ENCODE measurements around the gene SCYGR7.
A peak's percentile ranks its signal among the peaks of the same experiment; 100 is the strongest.
"Not testable (repeated sequence)": the region's sequence is repeated elsewhere in the genome, so short reads cannot be mapped to it uniquely, and the experiment has no call there.

SCYGR7 gene

GRCh38 chr2:227728035-227728434 lies at the start of gene SCYGR7:
TSS of gene SCYGR7 (plus strand) at chr2:227728335. CDS start at chr2:227728335, 0 bp downstream.
- no peak for DNase-seq

GRCh38 chr2:227684258-227684657 lies 43.9 kb upstream of the SCYGR7 start:
- no peak for DNase-seq

- DNase-seq, result no peak
Observed at GRCh38 chr2:227687189-227687588, 40.9 kb upstream of the SCYGR7 start.

- no peak for DNase-seq
Observed at GRCh38 chr2:227696990-227697679, 31.0 kb upstream of the SCYGR7 start.

GRCh38 chr2:227701556-227701955 lies 26.6 kb upstream of the SCYGR7 start:
- no peak for DNase-seq

GRCh38 chr2:227703280-227703732 lies 24.8 kb upstream of the SCYGR7 start:
- DNase-seq, result no peak

GRCh38 chr2:227703961-227704360 lies 24.2 kb upstream of the SCYGR7 start:
- DNase-seq, result no peak

- DNase-seq, result no peak
Observed at GRCh38 chr2:227706859-227707258, 21.3 kb upstream of the SCYGR7 start.

- DNase-seq, result no peak
Observed at GRCh38 chr2:227707390-227707789, 20.7 kb upstream of the SCYGR7 start.

GRCh38 chr2:227710986-227711385 lies 17.1 kb upstream of the SCYGR7 start:
- no peak for DNase-seq

- no peak for DNase-seq
Observed at GRCh38 chr2:227713291-227713690, 14.8 kb upstream of the SCYGR7 start.

- no peak for DNase-seq
Observed at GRCh38 chr2:227716501-227716900, 11.6 kb upstream of the SCYGR7 start.

- peak; percentile 20 for DNase-seq
Observed at GRCh38 chr2:227717687-227718567, 10.2 kb upstream of the SCYGR7 start, which contains the start of gene SLC19A3. TSS of gene SLC19A3 (minus strand) at chr2:227718028. CDS start at chr2:227702318, 15,710 bp downstream.

- DNase-seq, result no peak
Observed at GRCh38 chr2:227719641-227720040, 8.5 kb upstream of the SCYGR7 start.

- no peak for DNase-seq
Observed at GRCh38 chr2:227720680-227721079, 7.5 kb upstream of the SCYGR7 start.

- not testable (repeated sequence) for DNase-seq
Observed at GRCh38 chr2:227722821-227723220, 5.3 kb upstream of the SCYGR7 start.

GRCh38 chr2:227724394-227725039 lies 3.6 kb upstream of the SCYGR7 start, which contains the start of gene SCYGR6:
TSS of gene SCYGR6 (minus strand) at chr2:227724757. CDS start at chr2:227724757, 0 bp downstream.
- no peak for DNase-seq

- DNase-seq, result no peak
Observed at GRCh38 chr2:227739351-227739750, 11.2 kb downstream of the SCYGR7 start.

- not testable (repeated sequence) for DNase-seq
Observed at GRCh38 chr2:227740705-227741104, 12.6 kb downstream of the SCYGR7 start.

- no peak for DNase-seq
Observed at GRCh38 chr2:227745594-227745993, 17.5 kb downstream of the SCYGR7 start, which contains the start of gene SCYGR8. TSS of gene SCYGR8 (plus strand) at chr2:227745894. CDS start at chr2:227745894, 0 bp downstream.

GRCh38 chr2:227748079-227748478 lies 19.9 kb downstream of the SCYGR7 start:
- no peak for DNase-seq

- DNase-seq, result not testable (repeated sequence)
Observed at GRCh38 chr2:227756261-227756660, 28.1 kb downstream of the SCYGR7 start.

Data from NCI-H1092 treated with DMSO at 0.1 percent for 48 hours (cell line).